NCI-H226 (cell line): Measurements from ENCODE around the gene BCL2L13.
"Not testable (repeated sequence)": the region's sequence is repeated elsewhere in the genome, so short reads cannot be mapped to it uniquely, and the experiment has no call there.

Experiments used
- DNase-seq: peaks from one replicate; pipeline ENCODE4 v3.0.0-alpha.2; 2015

BCL2L13 gene

DNA sequence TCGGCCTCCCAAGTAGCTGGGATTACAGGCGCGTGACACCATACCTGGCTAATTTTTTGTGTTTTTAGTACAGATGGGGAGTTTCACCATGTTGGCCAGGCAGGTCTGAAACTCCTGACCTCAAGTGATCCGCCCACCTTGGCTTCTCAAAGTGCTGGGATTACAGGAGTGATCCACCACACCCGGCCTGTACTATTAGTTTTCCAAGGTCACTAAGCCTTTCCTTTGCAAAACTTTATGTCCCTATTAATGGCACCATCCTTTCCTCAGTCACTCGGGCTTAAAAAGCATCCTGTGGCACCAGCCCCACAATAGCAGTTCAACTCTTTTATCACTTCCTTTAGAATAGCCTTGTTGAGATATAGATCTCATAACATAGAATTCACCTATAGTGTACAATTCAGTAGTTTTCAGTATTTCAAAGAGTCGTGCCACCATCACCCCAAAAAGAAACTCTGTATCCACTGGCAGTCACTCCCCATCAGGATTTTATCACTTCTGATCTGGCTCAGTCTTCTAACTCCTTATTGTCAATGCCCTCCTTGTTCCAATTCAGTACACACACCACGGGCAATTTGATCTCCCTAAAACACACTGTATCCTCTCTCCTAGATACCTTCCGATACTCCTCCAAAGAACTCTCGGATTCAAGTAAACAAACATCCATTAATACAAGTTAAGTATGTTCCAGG is 921 bp upstream of the BCL2L13 start:
- DNase-seq = no peak

DNA sequence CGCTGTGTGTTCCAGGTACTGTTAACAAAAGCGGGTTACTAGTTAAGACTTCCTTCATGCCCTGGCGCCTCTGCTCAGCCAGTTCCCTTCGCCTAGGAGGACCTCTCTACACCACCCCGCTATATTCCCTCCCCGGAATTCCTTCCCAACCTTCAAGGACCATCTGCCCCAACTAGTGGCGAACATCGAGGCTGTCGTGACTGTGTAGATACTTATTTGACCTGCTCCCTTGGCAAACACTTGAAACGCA is 450 bp upstream of the BCL2L13 start:
- DNase-seq = no peak

DNA sequence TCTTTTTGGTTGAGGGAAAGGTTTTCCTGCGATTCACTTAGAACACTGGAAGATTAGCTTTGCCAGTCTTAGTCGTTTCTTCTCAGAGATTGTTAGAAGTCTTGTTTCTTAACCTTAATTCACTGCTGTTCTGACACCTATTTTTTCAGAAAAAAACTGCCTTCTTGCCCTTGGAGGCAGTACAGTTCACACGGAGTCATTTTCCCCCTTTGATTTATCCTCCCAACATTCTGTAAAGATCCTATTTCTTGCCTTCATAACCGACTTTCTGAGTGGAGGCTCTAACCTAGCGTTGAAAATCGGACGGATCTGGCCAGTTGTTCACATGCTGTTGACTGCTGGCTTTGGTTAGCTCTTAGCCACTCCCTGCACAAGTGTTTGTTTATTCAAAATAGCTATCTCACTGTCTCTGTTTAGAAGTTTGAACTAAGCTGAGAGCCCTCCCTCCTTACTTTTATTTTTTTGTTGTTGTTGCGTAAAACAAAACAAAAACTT is 737 bp downstream of the BCL2L13 start:
- no peak for DNase-seq

DNA sequence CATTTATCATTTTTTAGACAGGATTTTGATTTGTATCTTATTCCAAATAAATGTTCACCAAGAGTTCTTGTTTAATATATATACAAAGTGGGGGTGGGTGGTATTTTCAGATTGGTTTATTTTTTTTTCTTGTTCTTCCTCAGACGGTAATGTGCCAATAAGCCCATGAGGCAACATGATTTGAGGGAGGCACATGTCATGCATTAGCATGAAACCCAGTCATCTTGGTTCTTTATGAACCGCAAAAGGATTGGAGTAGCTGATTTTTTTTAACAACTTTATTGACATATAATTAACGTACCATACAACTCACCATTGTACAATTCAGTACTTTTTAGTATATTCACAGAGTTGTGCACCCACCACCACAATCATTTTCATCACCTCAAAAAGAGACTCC is 2.7 kb downstream of the BCL2L13 start:
- no peak for DNase-seq

DNA sequence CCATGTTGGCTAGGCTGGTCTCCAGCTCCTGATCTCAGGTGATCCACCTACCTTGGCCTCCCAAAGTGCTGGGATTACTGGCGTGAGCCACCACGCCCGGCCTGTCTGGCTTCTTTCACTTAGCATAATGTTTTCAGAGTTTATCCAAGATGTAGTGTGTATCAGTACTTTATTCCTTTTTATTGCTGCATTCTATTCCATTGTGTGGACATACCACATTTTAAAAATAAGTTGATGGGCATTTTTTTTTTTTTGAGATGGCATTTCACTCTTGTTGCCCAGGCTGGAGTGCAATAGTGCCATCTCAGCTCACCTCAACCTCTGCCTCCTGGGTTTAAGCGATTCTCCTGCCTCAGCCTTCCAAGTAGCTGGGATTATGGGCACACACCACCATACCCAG is 3.8 kb downstream of the BCL2L13 start:
- not testable (repeated sequence) for DNase-seq

DNA sequence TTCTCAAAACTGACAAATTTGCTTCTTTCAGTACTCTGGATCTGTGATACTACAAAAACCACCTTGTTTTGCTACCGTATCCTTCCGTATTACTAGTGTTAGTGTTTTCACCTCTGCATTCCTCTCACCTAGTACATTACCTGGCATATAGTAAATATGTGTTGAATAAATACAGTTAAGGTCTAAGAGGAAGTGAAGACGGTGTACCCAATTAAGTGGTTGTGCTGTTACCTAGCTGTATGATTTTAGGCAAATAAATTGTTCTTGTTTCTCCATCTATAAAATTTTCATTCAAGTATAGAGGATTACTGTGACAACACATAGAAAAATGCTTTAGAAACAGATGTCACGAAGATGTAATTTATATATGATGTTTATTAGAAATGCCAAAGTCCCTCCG is 8.9 kb downstream of the BCL2L13 start:
- no peak for DNase-seq

DNA sequence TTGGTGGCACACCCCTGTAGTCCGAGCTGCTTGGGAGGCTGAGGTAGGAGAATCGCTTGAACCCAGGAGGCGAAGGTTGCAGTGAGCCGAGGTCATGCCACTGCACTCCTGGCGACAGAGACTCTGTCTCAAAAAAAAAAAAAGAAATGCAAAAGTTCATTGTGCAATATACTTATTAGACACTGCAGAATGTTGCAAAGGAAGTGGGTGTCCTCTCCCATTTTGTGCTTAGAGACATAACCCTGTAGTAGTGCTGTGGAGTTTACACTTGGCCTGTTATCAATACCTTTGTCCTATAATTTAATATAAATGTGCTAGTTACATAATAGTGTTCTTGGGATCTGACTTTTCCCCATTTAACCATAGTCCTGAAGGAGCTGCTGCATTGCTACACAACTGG is 9.4 kb downstream of the BCL2L13 start:
- no peak for DNase-seq

DNA sequence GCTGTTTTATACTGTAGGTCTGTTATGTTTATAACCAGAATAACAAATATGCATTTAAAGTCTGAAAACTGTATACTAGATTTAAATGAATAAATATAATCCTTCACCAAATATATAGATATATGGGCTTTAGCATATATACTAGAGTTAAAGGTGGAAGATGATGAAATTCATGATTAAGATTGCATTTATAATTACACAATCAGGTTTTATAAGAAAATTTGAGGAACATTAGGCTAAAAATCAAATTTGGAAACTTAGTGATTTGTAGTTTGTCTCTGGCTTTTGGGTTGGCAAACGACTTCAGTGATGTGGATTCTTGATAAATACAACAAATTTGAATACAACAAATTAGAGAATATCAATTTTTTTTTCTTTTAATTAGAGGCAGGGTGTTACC is 10.0 kb downstream of the BCL2L13 start:
- no peak for DNase-seq

DNA sequence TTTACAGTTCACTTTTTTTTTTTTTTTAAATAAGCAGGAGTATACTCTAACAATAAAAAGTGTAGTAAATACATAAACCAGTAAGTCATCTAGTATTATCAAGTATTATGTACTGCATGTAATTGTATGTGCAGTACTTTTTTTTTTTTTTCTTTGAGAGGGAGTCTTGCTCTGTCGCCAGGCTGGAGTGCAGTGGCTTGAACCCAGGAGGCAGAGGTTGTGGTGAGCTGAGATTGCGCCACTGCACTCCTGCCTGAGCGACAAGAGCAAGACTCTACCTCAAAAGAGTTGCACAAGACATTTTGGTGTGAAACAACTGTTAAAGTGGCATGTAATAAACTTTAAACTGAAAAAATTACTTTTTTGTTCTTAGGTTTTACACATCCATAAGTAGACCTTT is 16.7 kb downstream of the BCL2L13 start:
- DNase-seq = no peak

DNA sequence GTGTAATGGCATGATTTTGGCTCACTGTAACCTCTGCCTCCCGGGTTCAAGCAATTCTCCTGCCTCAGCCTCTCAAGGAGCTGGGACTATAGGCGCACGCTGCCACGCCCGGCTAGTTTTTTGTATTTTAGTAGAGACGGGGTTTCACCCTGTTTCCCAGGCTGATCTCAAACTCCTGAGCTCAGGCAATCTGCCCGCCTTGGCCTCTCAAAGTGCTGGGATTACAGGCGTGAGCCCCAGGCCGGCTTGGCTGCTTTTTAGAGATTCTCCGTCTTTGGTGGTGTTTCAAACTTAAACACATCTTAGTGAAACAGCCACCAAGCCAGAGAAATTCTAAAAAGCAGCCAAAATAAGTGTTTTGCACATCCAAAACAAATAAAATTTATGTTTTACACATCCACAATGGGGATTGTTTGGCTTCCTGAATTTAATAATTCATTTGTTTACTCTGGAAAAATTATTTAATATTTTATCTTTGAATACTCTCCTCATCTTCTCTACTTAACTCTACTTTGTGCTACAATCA is 18.4 kb downstream of the BCL2L13 start:
- no peak for DNase-seq

DNA sequence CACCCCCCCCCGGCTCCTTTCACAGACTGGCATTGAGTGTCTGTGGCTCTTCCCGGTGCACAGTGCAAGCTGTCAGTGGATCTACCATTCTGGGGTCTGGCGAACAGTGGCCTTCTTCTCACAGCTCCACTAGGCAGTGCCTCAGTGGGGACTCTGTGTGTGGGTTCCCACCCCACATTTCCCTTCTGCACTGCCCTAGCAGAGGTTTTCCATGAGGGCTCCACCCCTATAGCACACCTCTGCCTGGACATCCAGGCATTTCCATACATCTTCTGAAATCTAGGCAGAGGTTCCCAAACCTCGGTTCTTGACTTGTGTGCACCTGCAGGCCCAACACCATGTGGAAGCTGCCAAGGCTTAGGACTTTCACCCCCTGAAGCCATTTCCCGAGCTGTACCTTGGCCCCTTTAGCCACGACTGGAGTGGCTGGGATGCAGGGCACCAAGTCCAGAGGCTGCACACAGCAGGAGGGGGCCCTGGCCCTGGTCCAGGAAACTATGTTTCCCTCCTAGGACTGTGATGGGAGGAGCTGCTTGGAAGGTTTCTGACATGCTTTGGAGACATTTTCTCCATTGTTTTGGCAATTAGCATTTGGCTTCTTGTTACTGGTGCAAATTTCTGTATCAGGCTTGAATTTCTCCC is 26.0 kb downstream of the BCL2L13 start:
- no peak for DNase-seq

DNA sequence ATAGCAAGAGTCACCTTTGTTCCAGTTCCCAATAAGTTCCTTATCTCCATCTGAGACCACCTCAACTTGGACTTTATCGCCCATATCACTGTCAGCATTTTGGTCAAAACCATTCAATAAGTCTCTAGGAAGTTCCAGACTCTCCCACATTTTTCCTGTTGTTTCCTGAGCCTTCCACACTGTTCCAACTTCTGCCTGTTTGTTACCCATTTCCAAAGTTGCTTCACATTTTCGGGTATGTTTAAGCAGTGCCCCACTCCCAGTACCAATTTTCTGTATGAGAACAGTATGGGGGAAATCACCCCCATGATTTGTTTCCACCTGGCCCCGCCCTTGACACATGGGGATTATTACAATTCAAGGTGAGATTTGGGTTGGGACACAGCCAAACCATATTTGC is 26.7 kb downstream of the BCL2L13 start:
- no peak for DNase-seq

DNA sequence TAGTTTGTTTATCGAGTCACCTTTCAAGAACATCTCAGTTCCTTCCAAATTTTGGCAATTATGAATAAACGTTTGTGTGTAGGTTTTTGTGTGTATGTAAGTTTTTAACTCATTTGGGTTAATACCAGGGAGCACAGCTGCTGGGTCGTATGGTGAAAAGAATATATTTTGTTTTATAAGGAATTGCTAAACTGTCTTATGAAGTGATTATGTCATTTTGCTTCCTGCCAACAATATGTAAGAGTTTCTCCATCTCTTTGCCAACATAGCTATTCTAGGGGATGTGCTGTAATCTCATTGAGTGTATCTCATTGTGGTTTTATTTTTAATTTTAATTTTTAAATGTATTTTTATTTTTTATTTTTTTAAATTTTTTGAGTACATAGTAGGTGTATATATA is 27.3 kb downstream of the BCL2L13 start:
- DNase-seq = no peak

DNA sequence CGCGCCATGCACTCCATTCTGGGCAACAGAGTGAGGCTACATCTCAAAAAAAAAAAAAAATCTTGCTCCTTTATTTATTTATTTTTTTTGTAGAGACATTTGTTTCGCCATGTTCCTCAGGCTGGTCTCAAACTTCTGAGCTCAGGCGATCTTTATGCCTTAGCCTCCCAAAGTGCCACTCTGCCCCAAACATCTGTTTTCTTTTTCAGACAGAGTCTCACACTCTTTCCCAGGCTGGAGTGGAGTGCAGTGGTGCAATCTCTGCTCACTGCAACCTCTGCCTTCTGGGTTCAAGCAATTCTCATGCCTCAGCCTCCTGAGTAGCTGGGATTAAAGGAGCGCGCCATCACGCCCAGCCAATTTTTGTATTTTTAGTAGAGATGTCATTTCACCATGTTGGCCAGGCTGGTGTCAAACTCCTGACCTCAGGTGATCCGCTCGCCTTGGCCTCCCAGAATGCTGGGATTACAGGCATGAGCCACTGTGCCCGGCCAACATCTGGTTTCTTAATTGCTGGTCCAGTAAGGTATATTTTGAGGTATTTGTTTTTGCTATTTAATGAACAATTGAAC is 33.0 kb downstream of the BCL2L13 start:
- DNase-seq = not testable (repeated sequence)

DNA sequence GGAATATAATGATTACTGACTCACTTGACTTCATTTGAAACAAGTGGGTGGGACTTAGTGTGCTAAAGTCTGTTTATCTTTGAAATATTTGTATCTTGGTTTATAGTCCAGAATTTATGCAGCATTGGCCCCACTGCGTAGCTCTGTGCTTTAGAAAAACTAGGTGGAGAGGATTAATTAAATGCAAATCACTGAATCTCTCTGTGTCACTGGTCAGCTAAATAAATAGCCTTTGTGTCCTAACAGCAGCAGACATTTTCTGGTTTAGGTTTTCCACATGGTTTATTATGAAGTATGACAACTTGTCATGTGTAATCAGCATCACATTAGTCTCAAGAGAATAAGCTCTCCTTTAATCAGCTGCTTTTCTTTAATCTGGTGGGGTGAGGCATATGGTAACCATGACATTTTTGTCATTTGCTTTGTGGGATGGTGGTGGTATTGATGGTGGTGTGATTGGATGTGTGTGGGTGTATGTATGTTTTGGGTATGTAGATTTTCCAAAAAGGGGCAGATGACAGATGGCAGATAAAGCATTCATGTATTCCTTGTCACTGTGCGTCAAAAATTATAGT is 33.9 kb downstream of the BCL2L13 start:
- no peak for DNase-seq

DNA sequence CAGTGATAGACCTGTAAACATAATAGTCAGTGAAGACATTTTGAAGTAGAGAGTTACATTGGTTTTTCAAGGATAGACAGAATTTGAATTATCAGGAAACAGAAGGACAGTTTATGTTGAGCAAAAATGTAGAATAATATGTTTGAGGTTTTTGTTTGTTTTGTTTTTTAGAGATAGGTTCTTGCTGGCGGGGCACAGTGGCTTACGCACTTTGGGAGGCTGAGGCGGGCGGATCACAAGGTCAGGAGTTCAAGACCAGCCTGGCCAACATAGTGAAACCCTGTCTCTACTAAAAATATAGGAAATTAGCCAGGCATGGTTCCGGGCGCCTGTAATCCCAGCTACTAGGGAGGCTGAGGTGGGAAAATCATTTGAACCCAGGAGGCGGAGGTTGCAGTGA is 35.6 kb downstream of the BCL2L13 start:
- DNase-seq = no peak

DNA sequence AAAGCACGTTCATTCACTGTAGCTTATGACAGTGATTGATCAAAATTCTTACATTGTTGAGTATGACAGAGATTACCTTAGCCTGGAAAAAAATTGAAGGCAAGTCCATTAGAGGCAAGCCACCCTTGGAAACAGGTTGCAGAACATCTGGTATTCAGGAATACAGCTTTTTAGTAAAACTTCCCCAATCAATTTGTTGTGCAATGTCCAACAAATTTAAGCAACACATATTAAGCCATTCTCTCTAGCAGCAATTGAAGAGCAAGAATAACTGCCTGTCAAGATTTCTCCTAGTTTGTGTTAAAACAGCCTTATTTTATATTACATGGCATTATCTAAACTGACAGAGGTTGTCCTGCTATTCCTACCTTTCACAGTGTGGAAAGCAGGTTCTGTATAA is 37.0 kb downstream of the BCL2L13 start:
- no peak for DNase-seq

DNA sequence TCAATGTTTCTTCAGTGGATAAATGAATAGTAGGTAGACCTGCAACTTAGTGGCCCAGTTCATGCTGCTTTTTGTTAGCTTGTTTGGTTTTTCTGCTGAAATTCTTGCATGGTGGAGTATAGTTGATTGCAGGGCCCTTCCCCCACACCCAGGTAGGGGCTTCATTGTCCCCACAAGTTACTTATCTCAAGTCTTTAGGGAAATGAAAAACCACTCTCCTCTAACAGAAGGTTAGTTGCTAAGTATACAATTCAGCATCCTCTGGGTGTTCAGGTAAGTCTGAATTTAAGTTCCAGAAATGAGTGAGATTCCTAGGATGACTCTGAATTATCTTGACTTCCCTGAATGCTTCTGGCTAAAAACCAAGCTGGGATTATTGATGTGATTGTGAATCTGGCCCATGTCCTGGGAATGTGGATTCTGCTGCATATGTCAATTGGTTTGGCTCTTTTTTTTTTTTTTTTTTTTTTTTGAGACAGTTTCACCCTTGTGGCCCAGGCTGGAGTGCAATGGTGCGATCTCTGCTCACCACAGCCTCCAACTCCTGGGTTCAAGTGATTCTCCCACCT is 40.3 kb downstream of the BCL2L13 start:
- DNase-seq = no peak

DNA sequence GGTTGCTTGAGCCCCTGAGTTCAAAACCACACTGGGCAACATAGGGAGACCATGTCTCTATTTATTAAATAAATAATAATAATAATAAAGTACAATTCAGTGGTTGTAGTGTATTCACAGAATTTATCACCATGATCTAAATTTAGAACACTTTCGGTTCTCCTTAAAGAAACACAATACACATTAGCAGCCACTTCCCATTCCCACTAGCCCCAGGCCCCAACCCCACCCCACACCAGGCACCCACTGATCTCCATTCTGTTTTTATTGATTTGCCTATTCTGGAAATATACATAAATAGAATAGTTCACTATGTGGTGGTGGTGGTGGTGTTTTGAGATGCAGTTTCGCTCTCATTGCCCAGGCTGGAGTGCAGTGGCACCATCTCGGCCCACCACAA is 45.7 kb downstream of the BCL2L13 start:
- no peak for DNase-seq

DNA sequence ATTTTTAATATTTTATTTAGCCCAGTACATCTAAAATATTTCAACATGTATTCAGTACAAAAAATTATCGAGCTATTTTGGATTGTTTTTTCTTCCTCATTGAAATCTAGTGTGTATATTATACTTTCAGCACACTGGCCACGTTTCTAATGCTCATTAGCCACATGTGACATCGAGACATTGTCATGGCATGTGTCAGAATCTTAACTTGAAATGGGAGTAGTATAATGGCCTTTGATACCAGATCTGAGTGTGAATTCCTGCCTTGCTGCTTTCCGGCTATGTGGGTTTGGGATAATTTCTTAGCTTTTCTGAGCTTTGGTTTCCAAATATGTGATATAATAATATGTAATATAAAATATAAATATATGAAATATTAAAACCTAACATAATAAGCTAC is 54.3 kb downstream of the BCL2L13 start:
- DNase-seq = no peak

DNA sequence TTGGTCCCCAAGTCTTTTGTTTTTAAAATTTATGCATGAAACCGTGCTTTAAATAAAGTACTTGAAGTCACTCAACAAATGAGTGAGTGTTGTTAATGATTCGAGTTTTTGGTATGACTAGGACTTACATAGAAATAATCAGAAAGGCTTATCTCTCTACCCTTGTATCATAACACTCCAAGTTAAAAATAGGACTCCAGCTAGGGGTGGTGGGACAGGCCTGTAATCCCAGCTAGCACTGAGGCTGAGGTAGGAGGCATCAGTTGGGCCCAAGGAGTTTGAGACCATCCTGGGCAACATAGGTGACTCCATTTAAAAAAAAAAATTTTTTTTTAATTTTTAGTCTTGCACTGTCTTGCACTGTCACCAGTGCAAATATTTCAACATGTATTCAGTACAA is 55.6 kb downstream of the BCL2L13 start:
- DNase-seq = no peak

DNA sequence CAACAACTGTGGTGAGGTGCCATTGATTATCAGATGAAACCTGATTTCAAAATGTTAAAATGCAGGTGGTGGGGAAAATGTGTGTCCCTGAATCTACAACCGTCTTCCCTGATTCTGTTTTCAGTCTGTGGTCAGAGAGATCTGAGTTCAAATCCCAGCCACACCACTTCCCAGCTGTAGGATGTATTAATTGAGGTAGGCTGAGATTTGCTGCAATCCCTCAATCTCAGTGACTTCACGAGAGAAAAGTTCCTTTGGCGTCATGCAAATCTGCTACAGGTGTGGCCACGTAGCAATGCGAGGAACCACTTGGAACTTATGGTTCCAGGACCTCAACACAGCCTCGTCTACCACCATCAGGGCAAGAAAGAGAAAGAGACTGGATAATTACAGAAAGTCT is 56.2 kb downstream of the BCL2L13 start:
- no peak for DNase-seq

DNA sequence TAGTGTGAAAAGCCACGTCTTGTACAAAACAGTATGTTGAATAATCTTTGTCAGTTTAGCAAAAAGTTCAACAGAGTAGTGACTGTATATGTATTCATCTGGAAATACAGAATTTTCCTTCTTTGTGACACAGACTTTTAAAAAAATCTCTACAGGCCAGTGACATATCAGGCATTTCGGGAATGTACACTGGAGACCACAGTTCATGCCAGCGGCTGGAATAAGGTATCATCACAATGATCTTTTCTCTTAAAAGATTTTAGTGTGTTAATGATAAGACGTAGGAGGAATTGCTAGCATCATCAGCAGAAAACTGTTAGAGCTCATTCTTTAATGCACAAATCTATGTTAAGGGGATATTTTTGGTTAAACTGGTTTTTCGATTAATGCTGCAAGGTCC is 57.4 kb downstream of the BCL2L13 start:
- DNase-seq = no peak

DNA sequence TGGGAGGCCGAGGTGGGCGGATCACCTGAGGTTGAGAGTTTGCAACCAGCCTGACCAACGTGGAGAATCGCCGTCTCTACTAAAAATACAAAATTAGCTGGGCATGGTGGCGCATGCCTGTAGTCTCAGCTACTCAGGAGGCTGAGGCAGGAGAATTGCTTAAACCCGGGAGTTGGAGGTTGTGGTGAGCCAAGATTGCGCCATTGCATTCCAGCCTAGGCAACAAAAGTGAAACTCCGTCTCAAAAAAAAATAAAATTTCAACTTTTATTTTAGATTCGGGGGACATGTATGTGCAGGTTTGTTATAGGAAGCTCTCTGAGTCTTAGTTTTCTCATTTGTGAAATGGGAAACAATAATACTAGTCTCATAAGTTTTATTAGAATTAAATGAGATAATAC is 58.6 kb downstream of the BCL2L13 start:
- DNase-seq = not testable (repeated sequence)
